Measurements from ENCODE around the gene CDH5.

Gene CDH5

GRCh38 chr16:66401610-66402009 is 35.1 kb downstream of the CDH5 start:
- DNase-seq (ENCODE audit: low read depth), result no peak
- H3K4me3 ChIP-seq (ENCODE audit: low read depth, low read length), result no peak overlapping the region
- TF ChIP-seq CTCF (IDR thresholded peaks at IDR 0.05; ENCODE audit: insufficient read depth, low read depth, low read length, missing control alignments), result no peak

GRCh38 chr16:66402166-66402565 is 35.7 kb downstream of the CDH5 start:
- TF ChIP-seq CTCF (IDR thresholded peaks at IDR 0.05; ENCODE audit: insufficient read depth, low read depth, low read length, missing control alignments), result no peak
- H3K4me3 ChIP-seq (ENCODE audit: low read depth, low read length), result no peak overlapping the region
- no peak for DNase-seq (ENCODE audit: low read depth)

- no peak for TF ChIP-seq CTCF (IDR thresholded peaks at IDR 0.05; ENCODE audit: insufficient read depth, low read depth, low read length, missing control alignments)
- no peak overlapping the region for H3K4me3 ChIP-seq (ENCODE audit: low read depth, low read length)
- no peak for DNase-seq (ENCODE audit: low read depth)
These were observed 36.2 kb downstream of the CDH5 start for GRCh38 chr16:66402591-66403230.

GRCh38 chr16:66403531-66404145 is 37.1 kb downstream of the CDH5 start:
- no peak overlapping the region for H3K4me3 ChIP-seq (ENCODE audit: low read depth, low read length)
- no peak for DNase-seq (ENCODE audit: low read depth)
- TF ChIP-seq CTCF (IDR thresholded peaks at IDR 0.05; ENCODE audit: insufficient read depth, low read depth, low read length, missing control alignments), result no peak

GRCh38 chr16:66405057-66405783 is 38.7 kb downstream of the CDH5 start:
- no peak for TF ChIP-seq CTCF (IDR thresholded peaks at IDR 0.05; ENCODE audit: insufficient read depth, low read depth, low read length, missing control alignments)
- no peak for DNase-seq (ENCODE audit: low read depth)
- H3K4me3 ChIP-seq (ENCODE audit: low read depth, low read length), result no peak overlapping the region

- TF ChIP-seq CTCF (IDR thresholded peaks at IDR 0.05; ENCODE audit: insufficient read depth, low read depth, low read length, missing control alignments), result peak; percentile 76
- H3K4me3 ChIP-seq (ENCODE audit: low read depth, low read length), result no peak overlapping the region
- peak; percentile 66 for DNase-seq (ENCODE audit: low read depth)
These were observed 40.2 kb downstream of the CDH5 start for GRCh38 chr16:66406534-66407221.
